HL-60/S4 treated with phorbol 12-myristate 13-acetate at 8.2 ng/mL for 4 days and 3 days (cell line): ENCODE results near the gene GABRG2.

Source experiments
- in situ Hi-C: fragments of 300-500 bp; cut with MboI; formaldehyde crosslinking; loops from 2 replicates; pipeline ENCODE4 v1.15.0; 2022; ENCODE audit warnings: low sequenced_read_pairs

GABRG2 gene

DNA sequence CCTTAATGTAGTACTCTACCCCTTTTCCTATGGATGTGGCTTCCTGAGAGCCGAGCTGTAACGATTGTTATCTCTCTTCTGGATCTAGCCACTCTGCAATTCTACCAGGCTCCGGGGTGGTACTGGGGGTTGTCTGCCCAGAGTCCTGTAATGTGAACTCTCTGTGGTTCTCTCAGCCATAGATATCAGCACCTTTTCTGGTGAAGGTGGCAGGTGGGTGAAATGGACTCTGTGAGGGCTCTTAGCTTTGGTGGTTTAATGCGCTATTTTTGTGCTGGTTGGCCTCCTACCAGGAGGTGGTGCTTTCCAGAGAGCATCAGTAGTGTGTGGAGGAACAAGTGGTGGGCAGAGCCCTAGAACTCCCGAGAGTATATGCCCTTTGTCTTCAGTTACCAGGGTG is 122.1 kb downstream of the GABRG2 start:
- in situ Hi-C loops = no loop called here

DNA sequence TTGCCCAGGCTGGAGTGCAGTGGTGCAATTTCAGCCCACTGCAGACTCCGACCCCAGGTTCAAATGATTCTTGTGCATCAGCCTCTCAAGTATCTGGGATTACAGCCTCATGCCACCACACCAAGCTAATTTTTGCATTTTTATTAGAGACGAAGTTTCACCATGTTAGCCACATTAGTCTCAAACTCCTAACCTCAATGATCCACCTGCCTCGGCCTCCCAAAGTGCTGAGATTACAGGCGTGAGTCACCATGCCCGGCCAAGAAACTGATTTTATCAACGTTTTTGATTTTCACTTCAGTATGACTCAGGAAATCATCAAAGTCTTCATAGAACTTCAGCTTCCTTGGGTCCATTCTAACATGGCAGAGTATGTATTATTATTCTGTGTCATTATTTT is 125.4 kb downstream of the GABRG2 start:
- in situ Hi-C loops = no loop called here

DNA sequence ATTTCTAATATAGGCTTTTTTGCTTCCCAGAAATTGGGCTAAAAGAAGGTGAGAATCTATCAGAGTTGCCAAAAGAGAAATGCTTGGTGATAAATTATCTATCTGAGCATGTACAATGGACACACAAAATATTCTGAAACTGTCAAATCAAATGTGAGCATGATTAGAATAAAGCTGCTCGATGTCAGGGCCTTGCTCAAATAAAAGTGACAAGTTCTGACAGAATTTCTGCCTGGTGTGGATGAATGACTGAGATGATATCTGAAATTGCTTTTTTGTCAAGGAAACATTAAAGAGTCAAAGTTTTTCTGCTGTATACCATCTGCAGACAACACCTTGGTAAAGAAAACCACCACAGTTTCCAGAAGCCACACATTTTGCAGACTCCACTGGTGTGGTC is 128.8 kb downstream of the GABRG2 start:
- in situ Hi-C loops = no loop called here

DNA sequence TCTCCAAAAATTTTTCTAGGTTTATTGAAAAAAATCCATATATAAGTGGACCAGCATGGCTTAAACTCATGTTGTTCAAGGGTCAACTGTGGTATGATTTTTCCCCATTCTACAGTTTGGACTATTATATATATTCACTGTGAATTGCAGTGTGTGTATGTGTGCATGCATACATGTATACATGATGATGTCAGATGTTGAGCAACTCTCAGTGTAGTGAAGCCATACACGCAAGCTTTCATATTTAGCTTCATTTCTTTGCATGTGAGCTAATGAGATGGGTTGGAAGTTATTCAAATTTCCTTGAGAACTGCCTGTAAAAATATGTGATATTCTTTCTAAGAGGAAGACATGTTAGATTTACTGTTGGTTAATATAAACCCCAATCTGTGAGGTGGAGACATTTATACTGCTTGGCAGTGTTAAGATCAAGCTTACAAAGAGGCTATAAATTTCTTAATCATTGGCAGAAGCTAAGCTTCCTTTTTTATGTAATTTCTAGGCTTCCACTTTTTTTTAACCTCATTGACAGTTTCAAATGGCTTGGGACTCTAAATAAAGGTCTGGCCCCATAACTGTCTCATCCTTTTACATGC is 134.8 kb downstream of the GABRG2 start:
- in situ Hi-C loops = no loop called here
